ENCODE results near the gene UBE2I. TPM values are rescaled to one million over a fixed set of nuclear protein-coding genes. Genes with fewer than 3 reads are reported as not detected.

The UBE2I gene
- total RNA-seq, 1 experiment from 2014 or later = 261 TPM

DNA sequence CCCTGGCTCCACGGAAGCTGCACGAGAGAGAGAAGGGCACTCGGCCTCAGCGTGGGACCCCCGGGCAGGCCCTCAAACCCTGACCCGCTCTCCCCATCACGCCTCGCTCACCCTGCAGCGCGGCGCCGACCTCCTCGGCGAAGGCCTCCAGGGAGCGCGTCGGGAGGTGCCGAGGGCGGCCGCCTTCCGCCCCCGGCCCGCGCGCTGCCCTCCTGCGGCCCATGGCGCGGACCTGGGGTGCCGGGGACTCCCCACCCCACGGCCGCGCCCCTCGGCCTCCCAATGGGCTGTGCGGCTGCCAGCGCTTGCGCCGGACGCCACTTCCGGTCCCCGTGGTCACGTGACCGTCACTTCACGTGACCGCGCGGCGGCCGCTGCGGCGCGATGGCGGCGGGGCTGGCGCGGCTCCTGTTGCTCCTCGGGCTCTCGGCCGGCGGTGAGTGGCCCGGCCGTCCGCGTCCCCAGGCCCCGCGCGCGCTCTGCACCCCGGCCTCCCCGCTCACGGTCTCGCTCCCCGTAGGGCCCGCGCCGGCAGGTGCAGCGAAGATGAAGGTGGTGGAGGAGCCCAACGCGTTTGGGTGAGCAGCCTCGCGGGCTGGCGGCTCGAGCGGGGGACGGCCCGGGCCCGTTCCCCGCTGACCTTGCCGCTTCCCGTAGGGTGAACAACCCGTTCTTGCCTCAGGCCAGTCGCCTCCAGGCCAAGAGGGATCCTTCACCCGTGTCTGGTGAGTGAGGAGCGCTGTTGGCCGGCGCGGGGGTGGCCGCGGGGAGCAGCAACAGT lies 42.3 kb downstream of the UBE2I start, which contains the start of the genes GNPTG and TSR3:
Gene GNPTG (plus strand): TSS at position 350 of the 781 bp plus-strand sequence. CDS start 35 bp downstream, at position 385.
Gene TSR3 (minus strand): TSS at position 297 of the 781 bp plus-strand sequence. CDS start 74 bp downstream, at position 223.
- H3K27ac Mint-ChIP-seq (ENCODE audit: unreplicated experiment) = peak within 1 kb of the TSS; percentile 50
- DNase-seq = peak; percentile 94
- intact Hi-C loops (cut with micrococcal nuclease; ENCODE audit: unreplicated experiment) = no loop called here
- TF ChIP-seq, protein P1, sequence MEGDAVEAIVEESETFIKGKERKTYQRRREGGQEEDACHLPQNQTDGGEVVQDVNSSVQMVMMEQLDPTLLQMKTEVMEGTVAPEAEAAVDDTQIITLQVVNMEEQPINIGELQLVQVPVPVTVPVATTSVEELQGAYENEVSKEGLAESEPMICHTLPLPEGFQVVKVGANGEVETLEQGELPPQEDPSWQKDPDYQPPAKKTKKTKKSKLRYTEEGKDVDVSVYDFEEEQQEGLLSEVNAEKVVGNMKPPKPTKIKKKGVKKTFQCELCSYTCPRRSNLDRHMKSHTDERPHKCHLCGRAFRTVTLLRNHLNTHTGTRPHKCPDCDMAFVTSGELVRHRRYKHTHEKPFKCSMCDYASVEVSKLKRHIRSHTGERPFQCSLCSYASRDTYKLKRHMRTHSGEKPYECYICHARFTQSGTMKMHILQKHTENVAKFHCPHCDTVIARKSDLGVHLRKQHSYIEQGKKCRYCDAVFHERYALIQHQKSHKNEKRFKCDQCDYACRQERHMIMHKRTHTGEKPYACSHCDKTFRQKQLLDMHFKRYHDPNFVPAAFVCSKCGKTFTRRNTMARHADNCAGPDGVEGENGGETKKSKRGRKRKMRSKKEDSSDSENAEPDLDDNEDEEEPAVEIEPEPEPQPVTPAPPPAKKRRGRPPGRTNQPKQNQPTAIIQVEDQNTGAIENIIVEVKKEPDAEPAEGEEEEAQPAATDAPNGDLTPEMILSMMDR (IDR thresholded peaks at IDR 0.05; ENCODE audit: unreplicated experiment) = no peak
- peaks cover 37% of the 10 kb centered on the region for H3K4me1 Mint-ChIP-seq (ENCODE audit: low read depth, unreplicated experiment)
- peaks cover 59% of the 10 kb centered on the region for H3K36me3 Mint-ChIP-seq (ENCODE audit: insufficient read depth, unreplicated experiment)
- H3K9me3 Mint-ChIP-seq (ENCODE audit: low read depth, unreplicated experiment) = no peaks in the 10 kb centered on the region
- peak within 1 kb of the TSS; percentile 93 for H3K4me3 Mint-ChIP-seq (ENCODE audit: low read depth, unreplicated experiment)
- no peaks in the 10 kb centered on the region for H3K27me3 Mint-ChIP-seq (ENCODE audit: unreplicated experiment)
- no TSS peak for BruUV-seq (replicated peaks)
- CTCF ChIA-PET = interaction anchor here (1.5 kb wide), 1 partner anchor 20 kb away, joined by 3 read pairs; no protein-coding TSS in a partner anchor

GRCh38 chr16:1354815-1355540 lies 45.5 kb downstream of the UBE2I start:
- Mint-ChIP-seq H3K9me3 (ENCODE audit: low read depth, unreplicated experiment) (no peaks in the 10 kb centered on the region), H3K36me3 (ENCODE audit: insufficient read depth, unreplicated experiment) (peaks cover 51% of the 10 kb centered on the region), H3K27me3 (ENCODE audit: unreplicated experiment) (no peaks in the 10 kb centered on the region), H3K27ac (ENCODE audit: unreplicated experiment) (no peak overlapping the region), H3K4me3 (ENCODE audit: low read depth, unreplicated experiment) (no peak overlapping the region), H3K4me1 (ENCODE audit: low read depth, unreplicated experiment) (peaks cover 39% of the 10 kb centered on the region)
- DNase-seq = no peak
- no TSS peak for BruUV-seq (replicated peaks)
- TF ChIP-seq, protein P1 (IDR thresholded peaks at IDR 0.05; ENCODE audit: unreplicated experiment) = no peak
- intact Hi-C loops (cut with micrococcal nuclease; ENCODE audit: unreplicated experiment) = no loop called here
- CTCF ChIA-PET = no interaction called here

DNA sequence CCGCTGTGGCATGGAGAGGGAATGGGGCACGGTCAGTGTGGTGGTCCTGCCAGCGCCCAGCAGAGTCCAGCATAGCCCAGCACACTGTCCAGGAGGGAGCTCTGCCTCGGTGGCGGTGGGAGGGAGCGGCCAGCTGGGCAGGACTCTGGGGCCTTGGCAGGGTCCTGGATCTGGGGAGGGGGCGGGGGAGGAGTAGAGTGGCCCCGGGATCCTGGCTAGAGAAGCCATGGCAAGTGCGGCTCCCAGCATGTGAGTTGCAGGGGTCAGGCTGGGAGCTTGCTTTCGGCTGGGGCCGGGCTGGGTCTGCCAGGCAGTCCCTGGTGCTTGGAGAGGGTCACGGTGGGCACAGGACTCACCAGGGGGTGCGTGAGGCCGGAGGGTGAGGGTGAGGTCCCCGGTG lies 46.2 kb downstream of the UBE2I start:
- TF ChIP-seq, protein P1 (IDR thresholded peaks at IDR 0.05; ENCODE audit: unreplicated experiment) = no peak
- H3K4me1 Mint-ChIP-seq (ENCODE audit: low read depth, unreplicated experiment) = peaks cover 39% of the 10 kb centered on the region
- peaks cover 53% of the 10 kb centered on the region for H3K36me3 Mint-ChIP-seq (ENCODE audit: insufficient read depth, unreplicated experiment)
- no TSS peak for BruUV-seq (replicated peaks)
- H3K4me3 Mint-ChIP-seq (ENCODE audit: low read depth, unreplicated experiment) = no peak overlapping the region
- no peak overlapping the region for H3K27ac Mint-ChIP-seq (ENCODE audit: unreplicated experiment)
- H3K9me3 Mint-ChIP-seq (ENCODE audit: low read depth, unreplicated experiment) = no peaks in the 10 kb centered on the region
- CTCF ChIA-PET = no interaction called here
- DNase-seq = no peak
- intact Hi-C loops (cut with micrococcal nuclease; ENCODE audit: unreplicated experiment) = no loop called here
- no peaks in the 10 kb centered on the region for H3K27me3 Mint-ChIP-seq (ENCODE audit: unreplicated experiment)

DNA sequence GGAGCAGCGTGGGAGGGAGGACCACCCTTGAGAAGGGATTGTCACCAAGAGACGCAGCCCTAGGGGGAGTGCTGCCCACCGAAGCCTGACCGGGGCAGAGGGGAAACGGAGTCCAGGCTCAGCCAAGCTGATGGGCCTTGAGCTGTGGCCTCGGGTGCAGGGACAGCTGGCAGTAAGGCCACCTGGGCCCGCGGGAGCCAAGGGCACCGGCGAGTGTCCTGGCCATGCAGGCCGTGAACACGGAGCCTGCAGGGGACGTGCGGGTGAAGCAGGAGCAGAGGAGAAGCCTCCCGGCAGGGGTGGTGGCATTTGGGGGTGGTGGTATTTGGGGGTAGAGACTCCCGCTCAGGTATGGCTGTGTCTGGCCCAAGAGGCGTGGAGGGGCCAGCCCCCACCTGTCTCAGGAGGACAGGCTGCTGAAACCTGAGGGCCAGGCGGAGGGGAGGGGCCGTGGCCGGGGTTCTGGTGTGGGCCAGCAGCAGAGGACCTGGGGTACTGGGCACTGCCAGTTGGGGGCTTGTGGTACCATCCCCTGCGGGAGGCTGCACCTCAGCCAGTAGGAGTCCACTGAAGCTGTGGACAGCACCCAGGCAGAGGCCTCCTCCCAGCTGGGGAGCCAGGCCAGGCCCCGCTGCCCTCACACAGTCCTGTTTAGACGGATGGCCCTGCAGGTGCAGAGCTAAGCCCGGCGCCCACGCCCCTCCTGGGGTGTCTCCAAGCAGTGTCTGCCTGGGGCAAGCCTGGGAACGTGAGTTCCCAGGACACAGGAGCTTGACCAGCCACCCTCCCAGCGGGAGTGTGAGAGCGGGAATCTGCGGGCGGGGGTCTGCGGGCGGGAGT lies 46.8 kb downstream of the UBE2I start:
- Mint-ChIP-seq H3K9me3 (ENCODE audit: low read depth, unreplicated experiment) (no peaks in the 10 kb centered on the region), H3K27ac (ENCODE audit: unreplicated experiment) (peak overlapping the region; percentile 67), H3K4me3 (ENCODE audit: low read depth, unreplicated experiment) (no peak overlapping the region), H3K27me3 (ENCODE audit: unreplicated experiment) (no peaks in the 10 kb centered on the region), H3K4me1 (ENCODE audit: low read depth, unreplicated experiment) (peaks cover 39% of the 10 kb centered on the region), H3K36me3 (ENCODE audit: insufficient read depth, unreplicated experiment) (peaks cover 46% of the 10 kb centered on the region)
- TF ChIP-seq, protein P1 (IDR thresholded peaks at IDR 0.05; ENCODE audit: unreplicated experiment) = no peak
- CTCF ChIA-PET = no interaction called here
- no peak for DNase-seq
- no TSS peak for BruUV-seq (replicated peaks)
- intact Hi-C loops (cut with micrococcal nuclease; ENCODE audit: unreplicated experiment) = no loop called here

Measured in Calu3 (cell line).